ENCODE results near the gene VPS35L.
"Not testable (repeated sequence)": the region's sequence is repeated elsewhere in the genome, so short reads cannot be mapped to it uniquely, and the experiment has no call there.

VPS35L gene

DNA sequence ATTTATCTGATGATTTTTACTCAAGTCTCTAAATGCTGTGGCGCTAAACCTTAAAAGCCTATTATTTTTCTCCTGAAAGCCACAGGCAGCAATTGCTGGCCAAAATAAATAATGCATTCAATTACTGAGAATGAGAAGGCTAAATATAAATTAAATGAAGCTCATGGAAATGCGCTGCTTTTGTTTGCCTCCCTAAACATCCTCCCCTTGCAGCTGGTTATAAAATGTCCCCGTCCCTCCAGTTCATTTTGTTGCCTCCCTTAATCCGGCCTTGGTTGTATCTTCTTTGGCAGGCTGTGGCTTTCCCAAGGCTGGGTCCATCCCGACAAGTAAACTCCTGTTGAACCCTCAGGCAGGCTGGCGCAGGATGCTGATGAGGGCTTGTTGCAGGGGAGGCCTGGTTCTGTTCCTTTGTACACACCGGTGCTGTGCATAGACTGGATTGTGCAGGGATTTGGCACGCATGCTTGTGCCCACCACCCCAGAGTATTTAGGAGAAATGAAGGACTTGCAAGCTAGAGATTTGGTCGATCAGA is 99.8 kb downstream of the VPS35L start:
- no peak for DNase-seq

DNA sequence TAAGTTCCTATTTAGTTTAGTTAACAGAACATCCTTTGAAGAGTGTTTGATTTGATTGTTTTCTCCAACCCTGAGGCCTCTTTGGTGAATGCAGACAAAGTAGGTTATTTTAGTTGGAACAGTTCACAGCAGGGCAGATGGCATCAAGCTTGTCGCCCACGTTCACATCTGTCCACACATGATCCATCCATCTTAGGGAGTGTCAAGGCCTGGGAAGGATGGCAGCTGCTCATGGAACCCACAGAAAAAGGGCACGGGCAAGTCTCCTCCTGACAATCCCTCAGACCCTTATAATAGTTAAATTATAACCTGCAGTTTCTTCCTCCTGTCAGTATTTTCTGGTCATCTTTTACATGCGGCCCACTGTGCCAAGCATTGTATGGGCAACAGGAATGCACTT is 102.3 kb downstream of the VPS35L start:
- no peak for DNase-seq

DNA sequence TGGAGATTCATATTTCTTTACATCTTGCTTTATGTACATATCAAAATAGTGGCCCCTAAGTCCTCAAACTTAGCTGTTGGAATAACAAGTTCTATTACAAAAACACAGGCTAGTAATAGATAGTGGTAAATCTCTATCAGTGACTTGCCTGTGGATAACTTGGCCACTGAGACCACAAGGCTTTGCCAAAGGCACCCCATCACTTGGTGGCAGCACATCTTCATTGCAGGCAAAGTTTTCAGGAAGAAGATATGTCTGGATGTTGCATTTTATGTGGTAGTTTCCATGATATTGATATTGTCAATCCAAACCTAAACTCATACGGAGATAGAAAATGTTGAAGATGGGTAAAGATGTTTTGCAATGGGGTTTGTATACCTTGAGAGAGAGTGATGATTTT is 104.1 kb downstream of the VPS35L start:
- no peak for DNase-seq

DNA sequence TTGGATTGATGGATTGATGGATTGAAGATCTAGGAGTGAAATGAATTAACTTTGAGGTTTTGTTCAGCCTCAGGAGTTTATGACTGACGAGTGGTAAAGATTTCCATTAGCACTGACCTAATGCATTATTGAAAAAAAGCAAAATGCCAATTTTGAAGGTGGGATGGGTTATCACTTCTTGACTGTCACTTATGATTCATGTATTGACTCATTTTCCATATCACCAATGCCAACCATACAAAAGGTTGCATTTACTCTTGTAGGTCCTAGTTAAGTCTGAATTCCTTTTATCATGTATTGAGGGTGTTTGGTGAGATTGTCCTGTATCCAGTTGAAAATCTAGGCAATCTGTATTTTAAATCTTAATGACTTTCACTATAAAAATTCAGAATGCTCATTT is 104.9 kb downstream of the VPS35L start:
- no peak for DNase-seq

DNA sequence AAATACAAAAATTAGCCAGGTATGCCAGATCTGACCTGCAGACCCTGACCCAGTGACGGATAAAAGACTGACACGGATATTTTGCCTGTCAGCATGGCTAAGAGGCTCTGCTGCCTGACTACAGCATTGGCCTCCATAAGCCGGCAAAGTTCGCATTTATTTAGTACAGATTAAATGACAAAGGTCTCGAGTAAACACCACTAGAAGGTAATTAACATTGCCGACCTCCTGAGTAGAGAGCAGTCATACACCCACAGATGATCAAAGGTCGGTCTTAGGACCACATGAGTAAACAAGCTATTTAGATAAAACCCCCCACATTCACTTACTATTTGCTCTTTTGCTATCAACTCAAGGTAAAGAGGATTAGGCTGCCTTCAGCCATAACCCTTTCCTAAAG is 106.8 kb downstream of the VPS35L start:
- no peak for DNase-seq

DNA sequence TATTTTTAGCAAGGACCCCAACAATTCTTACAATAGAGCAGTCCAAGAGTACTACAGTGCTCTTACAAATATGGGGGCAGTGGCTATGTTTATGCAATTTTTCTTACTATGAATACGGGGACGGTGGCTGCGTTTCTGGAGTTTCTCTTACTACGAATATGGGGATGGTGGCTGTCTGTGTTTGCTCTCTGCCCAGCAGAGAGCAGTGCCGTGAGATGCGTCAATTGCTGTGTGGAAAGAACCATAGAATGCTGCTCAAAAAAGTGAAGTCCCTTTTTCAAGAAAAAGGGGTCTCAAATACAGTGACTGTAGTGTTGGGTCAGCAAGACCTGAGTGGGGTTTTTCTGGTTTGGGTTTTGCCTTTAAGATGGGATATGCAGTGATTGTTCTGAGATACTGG is 108.7 kb downstream of the VPS35L start:
- no peak for DNase-seq

DNA sequence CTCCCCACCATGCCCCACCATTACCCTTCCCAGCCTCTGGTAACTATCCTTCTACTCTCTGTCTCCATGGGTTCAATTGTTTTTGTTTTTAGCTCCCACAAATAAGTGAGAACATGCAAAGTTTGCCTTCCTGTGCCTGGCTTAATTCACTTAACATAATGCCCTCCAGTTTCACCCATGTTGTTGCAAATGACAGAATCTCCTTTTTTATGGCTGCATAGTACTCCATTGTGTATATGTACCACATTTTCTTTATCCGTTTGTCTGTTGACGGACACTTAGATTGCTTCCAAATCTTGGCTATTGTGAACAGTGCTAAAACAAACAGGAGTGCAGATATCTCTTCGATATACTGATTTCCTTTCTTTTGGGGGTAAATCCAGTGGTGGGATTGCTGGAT is 109.8 kb downstream of the VPS35L start:
- not testable (repeated sequence) for DNase-seq

DNA sequence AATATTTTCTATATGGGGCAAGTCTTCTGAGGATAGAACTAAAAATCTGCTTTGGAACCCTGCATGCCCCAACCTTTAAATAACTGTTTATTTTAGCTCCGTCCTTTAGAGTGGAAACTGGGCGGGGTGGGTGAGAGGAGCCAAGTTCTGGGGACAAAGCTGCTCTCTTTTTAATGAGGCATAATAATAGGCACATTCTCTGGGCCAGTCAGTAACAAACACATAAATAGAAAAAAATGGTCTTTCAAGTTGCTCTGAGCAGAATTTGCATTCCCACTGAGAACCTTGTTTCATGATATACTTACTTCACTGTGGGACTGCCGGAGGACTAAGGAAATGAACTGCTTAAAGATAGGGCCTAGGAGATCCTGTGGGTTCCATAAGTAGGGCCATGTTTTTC is 111.0 kb downstream of the VPS35L start:
- no peak for DNase-seq

DNA sequence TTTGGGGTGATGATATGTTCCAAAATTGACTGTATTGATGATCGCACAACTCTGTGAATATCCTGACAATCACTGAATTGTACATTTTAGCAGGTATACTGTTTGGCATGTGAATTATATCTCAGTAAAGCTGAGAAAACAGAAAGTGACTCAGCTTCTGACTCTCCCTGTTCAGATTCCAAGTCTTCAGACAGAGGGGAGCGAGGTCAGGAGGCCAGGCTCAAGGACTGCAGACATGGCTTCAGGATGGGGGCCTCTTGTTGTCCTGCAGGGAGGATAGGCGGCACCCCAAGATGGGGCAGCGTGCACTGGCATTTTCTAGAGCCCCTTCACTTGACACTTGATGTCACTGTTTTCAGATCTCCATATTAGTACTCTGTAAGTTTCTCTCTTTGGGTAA is 116.9 kb downstream of the VPS35L start:
- DNase-seq, result no peak

DNA sequence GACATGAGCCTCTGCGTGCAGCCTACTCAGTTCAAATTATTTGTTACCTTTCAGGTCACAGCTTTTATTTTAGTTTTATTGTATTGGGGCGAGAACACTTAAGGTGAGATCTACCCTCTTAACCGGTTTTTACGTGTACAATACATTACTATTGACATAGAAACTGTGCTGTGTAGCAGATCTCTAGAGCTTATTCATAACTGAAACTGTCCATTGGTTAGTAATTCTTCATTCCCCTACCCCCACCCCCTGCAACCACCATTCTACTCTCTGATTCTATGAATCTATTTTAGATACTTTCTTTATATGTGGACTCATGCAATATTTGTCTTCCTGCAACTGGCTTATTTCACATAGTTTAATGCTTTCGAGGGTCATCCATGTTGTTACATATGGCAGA is 119.0 kb downstream of the VPS35L start:
- no peak for DNase-seq

DNA sequence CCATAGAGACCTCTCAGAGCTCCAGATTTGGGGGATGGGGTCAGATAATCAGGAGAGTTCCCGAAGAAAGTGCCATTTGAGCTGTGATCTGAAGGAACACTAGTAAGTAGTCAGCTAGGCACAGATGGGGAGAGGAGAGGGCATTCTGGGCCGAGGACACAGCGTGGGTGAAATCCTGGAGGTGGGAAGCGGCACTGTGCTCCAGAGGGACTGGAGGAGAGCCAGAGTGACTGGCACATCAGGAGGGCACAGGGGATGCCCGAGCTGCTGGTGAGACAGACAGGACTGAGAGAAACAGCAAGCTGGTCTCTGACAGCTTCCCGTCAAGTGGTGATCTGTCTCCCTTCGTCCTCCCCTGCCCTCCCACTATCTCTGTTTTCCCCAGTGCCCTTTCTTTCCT is 121.9 kb downstream of the VPS35L start:
- no peak for DNase-seq

DNA sequence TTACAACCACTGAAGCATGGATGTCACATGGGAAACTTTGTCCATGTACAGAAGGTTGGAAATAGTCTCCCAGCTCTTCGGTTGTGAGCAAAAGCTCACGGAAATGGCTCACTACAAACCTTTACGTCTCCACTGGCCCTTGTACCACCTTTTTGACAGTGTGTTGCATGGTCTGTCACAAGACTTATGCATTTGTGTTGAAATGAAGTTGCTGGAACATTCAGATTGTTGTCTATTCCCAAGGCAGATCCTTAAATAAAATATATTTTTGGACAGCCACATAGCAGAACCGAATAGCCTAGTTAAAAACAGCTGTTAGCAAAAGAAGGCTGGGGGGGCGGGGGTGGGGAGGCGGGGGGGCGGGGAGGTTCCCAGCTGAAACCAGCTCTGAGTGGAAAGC is 123.3 kb downstream of the VPS35L start:
- no peak for DNase-seq

DNA sequence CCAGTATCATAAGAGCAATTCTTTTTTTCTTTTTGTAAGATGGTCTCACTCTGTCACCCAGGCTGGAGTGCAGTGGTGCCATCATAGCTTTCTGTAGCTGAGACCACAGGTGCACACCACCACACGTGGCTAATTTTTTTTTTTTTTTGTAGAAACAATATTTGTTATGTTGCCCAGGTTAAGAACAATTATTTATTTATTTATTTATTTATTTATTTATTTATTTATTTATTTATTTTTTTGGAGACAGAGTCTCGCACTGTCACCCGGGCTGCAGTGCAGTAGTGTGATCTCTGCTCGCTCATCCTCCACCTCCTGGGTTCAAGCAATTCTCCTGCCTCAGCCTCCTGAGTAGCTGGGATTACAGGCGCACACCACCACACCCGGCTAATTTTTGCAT is 123.8 kb downstream of the VPS35L start:
- not testable (repeated sequence) for DNase-seq

DNA sequence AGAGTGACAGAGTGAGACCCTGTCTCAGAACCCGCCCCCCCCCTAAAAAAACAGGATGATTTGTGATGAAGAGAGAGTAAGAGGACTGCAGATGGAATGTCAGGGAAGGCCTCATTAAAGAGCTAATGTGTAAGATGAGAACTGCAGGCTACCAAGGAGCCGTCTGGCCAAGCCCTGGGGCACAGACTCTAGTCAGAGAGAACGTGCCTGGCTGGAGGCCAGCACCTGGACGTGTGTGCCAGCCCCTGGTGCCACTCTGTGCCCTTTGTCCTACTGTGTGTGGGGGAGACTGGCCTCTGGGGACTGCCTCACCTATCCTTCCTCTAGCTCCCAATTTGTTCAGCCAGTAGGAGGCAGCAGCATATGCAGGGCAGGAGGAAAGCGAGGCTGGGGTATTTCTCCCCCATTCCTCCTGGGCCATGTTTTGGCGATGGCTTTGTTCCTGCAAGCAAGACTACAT is 125.4 kb downstream of the VPS35L start:
- DNase-seq, result no peak

DNA sequence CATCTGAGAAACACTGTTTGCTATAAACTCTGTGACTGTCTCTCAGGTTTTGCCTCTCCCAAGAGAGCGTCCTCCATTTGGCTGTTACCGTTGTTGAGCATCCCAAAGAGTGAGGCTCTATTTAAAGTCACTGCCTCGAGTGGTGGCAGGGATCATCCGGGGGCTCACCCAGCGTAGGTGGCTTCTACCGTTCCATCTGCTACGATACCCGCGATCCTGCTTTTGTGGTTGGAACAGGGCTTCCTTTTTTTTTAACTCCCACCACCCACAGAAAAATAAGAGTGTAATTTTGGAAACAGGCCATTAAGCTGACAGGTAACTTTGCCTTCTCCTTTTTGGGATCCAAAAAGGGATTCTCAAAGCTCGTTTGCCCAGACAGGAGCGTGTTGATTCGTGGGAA is 126.1 kb downstream of the VPS35L start:
- DNase-seq, result no peak

DNA sequence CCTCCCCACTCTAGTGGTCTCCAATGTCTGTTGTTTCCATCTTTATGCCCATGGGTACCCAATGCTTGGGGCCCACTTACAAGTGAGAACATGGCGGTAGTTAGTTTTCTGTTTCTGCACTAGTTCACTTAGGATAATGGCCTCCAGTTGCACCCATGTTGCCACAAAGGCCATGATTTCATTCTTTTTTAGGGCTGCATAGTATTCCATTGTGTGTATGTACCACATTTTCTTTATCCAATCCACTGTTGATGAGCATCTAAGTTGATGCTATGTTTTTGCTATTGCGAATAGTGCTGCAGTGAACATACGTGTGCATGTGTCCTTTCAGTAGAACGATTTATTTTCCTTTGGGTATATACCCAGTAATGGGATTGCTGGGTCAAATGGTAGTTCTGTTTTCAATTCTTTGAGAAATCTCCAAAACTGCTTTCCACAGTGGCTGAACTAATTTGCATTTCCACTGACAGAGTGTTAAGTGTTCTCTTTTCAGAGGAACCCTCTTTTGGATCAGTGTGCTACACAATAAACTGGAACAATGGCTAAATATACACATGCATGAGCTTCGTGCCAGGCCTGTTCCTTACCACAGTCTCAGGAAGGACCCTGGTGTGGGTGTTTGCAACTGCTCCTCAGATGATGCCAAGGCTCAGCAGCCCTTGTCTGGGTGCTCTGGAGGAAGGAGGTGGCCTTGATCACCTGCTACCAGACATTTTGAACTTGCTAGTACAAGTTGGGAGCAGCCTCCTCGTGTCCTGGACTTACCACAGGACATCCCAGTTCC is 128.1 kb downstream of the VPS35L start:
- no peak for DNase-seq

DNA sequence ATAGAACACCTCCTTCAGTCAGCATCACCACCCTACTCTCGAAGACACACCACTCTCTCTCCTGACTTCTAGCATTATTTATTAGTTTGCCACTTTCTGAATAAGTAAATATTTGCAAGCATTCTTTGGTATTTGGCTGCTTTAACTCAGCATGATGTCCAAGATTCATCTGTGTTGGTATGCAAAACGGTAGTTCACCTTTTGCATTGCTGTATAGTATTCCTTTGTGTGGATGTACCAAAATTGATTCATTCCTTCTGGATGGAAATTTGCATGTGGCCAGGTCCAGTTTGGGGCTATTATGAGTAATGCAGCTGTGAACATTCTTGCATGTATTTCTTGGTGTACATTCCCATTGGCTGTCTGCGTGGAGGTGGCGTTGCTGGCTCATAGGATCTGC is 129.7 kb downstream of the VPS35L start:
- DNase-seq, result no peak

DNA sequence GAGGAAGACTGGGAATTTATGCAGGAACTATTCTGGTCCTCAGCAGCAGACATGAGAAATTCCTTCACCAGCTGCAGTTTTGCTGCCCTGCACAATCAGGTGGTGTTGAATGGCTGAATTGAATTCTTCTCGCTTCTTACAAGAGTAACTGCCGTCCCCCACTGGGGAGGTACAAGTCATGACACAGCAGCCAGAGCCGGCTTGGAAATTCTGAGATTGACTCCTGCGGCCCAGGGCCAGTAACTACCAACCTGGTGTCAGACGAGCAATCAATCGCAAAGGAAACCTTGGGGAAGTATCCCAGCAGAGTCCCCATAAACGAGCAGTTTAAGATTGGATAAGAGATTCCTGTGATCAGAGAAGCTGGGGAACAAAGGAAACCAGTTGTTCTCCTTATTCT is 131.8 kb downstream of the VPS35L start:
- no peak for DNase-seq

DNA sequence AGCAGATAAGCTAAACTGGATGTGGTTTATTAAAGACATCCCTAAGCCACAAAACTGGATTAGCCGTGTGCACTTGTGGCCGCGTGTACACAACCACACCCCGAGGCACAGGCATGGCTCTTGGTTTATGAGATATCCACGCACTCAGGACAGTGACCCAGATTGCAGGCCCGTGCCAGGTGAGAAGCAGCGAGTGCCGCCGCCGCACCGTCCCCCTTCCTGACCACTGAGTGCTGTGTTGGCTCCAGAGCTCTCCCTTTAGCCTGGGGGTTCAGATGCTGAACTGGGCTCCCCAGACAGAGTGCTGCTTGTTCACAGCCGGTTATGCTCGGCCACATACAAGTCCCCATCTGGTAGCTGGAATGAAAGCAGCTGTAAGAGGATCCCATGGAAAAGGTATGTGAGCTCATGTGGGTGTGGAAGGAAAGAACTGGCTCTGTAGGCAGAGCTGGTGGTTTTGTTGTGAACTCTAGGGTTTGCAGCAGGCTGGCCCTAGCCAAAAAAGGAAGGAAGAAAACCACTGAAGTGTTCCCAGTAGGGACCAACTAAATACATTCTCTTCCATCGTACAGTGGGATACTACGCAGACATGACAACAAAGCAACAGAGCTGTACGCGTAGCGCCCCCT is 133.0 kb downstream of the VPS35L start:
- DNase-seq, result no peak

DNA sequence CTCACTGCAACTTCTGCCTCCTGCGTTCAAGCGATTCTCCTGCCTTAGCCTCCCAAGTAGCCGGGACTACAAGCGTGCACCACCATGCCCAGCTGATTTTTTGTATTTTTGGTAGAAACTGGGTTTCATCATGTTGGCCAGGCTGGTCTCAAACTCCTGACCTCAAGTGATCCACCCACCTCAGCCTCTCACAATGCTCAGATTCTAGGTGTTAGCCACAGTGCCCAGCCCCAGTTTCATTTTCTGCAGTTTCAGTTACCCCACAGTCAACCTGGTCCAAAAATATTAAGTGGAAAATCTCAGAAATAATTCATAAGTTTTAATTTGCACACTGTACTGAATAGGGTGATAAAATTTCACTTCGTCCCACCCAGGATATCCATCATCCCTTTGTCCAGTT is 133.8 kb downstream of the VPS35L start:
- no peak for DNase-seq

DNA sequence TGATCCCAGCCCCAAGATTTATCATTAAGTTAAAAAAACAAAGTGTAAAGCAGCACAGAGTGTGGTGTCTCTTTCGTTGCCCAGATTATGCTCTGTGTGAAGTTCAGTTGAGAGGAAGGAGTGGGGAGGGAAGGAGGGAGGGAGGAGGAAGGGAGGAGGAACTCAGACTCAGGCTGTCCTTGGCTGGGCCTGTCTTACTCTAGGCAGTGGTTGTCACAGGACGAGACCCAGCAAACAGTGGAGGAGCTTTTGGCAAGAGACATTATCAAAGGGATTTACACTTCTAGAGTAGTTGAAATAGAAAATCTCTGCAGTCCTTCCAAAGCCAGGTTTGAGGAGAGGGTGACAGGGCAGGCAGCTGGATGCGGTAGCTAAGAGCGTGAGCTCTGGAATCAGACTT is 134.7 kb downstream of the VPS35L start:
- DNase-seq, result no peak

DNA sequence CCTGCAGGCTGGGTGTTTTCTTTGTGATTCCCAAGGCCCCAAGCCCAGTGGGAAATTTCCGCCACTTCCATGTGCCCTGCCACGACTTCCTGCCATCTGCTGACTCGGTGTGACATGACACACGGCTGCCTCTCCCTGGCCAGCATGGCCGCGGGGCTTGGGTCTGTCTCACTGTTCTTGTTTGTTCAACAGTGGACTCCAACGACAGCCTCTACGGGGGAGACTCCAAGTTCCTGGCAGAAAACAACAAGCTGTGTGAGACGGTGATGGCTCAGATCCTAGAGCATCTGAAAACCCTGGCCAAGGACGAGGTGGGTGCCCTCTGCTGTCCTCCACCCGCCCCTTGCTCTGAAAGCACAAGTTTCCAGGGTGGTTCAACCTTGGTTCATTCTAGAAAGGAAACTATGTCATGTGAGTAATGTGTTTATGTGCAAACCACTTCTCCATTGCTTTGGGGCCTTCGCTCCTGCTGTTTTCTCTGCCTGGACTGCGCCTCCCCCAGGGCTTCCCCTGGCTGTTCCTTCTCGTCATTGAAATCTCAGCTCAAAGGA is 135.7 kb downstream of the VPS35L start:
- no peak for DNase-seq

DNA sequence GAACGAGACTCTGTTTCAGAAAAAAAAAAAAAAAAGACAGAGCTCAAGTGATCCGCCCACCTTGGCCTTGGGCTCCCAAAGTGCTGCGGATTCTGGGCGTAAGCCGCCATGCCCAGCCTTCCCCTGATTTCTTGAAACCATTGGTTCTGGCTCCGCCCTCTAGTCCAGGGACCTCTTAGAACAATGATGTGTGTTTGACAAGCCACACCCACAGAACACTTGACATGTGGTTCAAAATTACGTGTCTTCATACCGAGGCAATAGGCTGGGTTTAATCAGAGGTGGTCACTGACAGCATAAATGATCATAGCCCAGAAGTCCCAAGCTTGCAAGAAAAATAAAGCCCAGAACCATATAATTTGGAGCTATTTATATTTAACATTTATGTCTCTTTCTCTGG is 139.5 kb downstream of the VPS35L start:
- no peak for DNase-seq

DNA sequence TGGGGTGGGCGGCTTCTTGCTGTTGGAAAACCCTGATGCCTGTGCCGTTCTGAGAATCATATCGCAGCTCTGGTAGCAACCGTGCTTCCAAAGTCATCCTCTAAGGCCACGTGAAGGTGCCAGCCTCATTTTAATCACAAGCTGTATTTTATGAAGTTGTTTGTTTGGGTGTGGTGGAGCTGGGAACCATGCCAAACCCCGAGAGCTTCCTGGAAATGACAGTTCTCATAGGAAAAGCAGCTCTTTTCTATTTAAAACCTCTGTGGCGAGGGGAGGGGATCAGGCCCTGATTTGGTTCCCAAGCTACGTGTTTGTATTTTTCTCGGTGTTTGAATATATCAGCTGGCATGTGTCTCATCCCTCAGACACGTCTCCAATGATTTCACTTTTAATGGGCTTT is 140.8 kb downstream of the VPS35L start:
- peak; percentile 59 for DNase-seq
